Epithelial cell of proximal tubule (primary cell): ENCODE measurements around the gene PNLIPRP2. TPM values are rescaled to one million over a fixed set of nuclear protein-coding genes. Genes with fewer than 3 reads are reported as not detected.

Experiments
- DNase-seq: peaks from one replicate; pipeline ENCODE4 v3.0.0-alpha.2; 2011; ENCODE audit warnings: low read depth
- H3K4me3 ChIP-seq: 2 replicates; pipeline ENCODE4 v1.5.1; 2011; ENCODE audit warnings: low read depth, mild to moderate bottlenecking, low read length
- total RNA-seq: library from RNA; depleted of rRNA; stranded (reverse); fragments of >200 nt; gene quantifications from 2 replicates; pipeline ENCODE4 v1.2.3, GENCODE V29; 2015
- TF ChIP-seq, protein P1 (sequence below): conservative IDR thresholded peaks from 2 replicates; pipeline ENCODE4 v1.5.1; 2012; ENCODE audit warnings: low read depth, mild to moderate bottlenecking, low read length

PNLIPRP2 gene
- total RNA-seq, 1 donor from 2014 or later: not detected

DNA sequence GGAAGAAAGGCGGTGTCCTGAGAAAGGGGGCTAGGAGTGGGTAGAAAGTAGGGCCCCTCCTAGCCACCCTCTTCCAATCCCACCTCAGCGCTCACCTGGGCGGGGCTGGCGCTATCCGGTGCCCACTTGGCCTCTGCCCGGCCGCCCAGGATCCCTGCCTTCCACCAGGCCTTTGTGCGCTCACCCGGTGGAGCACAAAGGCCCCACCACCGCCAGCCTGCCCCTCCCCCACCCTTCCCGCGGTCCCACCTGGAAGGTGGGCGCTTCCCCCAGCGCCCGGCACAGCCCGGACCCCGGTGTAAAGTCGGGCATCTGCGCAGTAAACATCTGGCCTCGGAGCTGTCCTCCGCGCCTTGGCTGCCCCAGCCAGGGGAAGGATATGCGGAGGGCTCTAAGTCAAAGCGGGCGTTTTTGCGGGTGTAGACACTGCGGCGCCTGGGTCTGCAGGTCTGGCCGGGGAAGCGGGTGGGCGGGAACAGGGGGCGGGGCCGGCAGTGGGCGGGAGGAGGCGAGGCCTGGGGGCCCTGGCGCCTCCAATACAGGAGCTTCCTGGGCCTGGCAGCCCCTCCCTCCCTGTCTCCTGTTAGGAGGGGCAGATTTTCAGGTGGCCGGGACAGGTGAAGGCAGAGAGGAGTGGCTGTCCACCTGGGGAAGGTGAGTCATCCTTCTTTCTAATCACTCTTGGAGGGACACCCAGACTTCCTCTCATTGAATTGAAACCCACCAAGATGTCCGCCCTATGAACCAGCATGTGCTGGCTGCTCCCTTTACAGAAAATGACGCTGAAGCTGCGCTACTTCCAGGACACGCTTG lies 49.3 kb downstream of the PNLIPRP2 start:
- no peak for DNase-seq
- H3K4me3 ChIP-seq: no peak overlapping the region
- TF ChIP-seq, protein P1, sequence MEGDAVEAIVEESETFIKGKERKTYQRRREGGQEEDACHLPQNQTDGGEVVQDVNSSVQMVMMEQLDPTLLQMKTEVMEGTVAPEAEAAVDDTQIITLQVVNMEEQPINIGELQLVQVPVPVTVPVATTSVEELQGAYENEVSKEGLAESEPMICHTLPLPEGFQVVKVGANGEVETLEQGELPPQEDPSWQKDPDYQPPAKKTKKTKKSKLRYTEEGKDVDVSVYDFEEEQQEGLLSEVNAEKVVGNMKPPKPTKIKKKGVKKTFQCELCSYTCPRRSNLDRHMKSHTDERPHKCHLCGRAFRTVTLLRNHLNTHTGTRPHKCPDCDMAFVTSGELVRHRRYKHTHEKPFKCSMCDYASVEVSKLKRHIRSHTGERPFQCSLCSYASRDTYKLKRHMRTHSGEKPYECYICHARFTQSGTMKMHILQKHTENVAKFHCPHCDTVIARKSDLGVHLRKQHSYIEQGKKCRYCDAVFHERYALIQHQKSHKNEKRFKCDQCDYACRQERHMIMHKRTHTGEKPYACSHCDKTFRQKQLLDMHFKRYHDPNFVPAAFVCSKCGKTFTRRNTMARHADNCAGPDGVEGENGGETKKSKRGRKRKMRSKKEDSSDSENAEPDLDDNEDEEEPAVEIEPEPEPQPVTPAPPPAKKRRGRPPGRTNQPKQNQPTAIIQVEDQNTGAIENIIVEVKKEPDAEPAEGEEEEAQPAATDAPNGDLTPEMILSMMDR: no peak

DNA sequence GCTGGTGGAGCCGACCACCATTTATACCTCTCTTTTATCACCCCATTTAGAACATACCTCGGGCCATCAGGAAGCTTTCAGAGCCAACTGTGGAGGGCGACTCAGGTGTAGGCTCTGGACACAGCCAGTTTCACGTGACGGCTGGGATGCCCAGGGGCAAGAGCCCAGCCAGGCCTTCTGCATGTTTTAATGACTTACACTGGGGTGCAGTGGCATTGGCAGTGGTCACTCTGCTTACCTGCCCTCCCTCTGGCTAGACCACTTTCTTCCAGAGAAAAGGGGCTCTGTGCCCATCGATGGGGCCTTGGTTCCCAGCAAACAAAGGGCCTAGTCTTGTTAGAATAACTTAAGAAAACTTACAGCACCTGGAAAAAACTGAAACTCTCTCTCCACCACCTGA lies 50.0 kb downstream of the PNLIPRP2 start:
- TF ChIP-seq, protein P1: no peak
- no peak overlapping the region for H3K4me3 ChIP-seq
- no peak for DNase-seq

DNA sequence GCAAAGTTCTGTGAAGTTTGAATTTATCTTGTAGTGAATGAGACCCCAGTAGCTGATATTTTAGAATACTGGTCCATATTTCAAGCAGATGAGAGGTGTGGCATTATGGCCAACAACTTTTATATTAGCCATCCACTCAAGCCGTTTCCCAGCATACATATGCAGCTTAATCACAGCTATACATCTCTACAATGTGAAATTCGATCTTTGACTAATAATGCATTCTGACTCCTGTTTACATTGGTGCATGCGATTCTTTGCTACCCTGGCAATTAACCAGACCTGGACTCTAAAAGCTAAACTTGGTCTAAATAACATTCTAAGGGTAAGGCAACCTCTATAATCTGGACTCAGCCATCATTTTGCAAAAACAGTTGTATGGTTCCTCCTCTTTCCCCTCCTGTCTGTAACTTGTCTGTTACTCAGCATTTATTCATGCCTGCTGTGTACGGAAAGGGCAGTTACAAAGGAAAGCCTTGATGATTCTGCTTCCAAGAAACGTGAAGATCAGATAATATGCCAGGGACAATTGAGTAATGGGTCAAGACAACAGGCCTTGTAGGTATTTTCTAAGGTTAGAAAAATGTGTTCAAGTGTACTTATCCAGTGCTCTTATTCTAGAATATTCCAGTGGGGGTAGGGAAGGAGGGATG lies 50.6 kb downstream of the PNLIPRP2 start:
- no peak for DNase-seq
- TF ChIP-seq, protein P1: no peak
- no peak overlapping the region for H3K4me3 ChIP-seq

DNA sequence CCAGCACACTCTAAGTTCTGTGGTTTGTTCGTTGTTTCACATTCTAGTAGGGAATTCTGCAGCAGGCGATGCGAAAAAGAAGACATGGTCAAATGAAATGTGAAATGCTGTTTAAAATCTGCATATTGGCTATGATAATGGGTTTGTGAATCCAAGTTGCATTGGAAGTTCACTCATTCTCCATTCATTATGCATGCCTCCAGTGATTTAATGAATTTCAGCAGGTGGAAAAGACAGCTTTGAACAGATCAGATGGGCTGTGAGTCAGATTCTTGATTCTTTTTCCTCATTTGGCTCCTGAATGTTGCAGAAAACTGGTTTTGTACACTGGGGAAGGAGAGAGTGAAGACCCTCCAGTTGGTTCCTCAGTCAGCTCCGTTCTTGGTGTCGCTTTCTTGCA lies 52.1 kb downstream of the PNLIPRP2 start:
- TF ChIP-seq, protein P1: no peak

DNA sequence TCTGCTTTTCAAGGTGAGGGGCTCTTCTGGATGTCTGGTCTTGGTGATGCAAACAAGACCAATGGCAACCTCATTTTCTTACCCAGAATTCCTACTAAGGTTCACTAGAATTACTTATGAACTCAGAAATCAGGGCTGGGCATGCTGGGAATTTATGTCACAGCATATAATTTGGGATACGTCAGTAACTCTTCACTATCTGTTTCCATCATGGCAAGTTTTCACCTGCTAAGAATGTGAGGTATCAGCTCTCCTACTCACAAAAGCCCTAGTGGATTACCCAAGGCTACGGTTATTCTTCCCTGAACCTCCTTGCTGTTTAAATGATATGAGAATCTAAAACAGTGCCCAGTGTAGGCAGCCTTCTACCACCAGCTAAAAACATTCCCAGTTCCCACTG lies 53.1 kb downstream of the PNLIPRP2 start:
- DNase-seq: no peak
- TF ChIP-seq, protein P1: no peak
- H3K4me3 ChIP-seq: no peak overlapping the region

More for the DNA sequence above, 52.1 kb downstream of the PNLIPRP2 start:
- H3K4me3 ChIP-seq: no peak overlapping the region
- DNase-seq: no peak

DNA sequence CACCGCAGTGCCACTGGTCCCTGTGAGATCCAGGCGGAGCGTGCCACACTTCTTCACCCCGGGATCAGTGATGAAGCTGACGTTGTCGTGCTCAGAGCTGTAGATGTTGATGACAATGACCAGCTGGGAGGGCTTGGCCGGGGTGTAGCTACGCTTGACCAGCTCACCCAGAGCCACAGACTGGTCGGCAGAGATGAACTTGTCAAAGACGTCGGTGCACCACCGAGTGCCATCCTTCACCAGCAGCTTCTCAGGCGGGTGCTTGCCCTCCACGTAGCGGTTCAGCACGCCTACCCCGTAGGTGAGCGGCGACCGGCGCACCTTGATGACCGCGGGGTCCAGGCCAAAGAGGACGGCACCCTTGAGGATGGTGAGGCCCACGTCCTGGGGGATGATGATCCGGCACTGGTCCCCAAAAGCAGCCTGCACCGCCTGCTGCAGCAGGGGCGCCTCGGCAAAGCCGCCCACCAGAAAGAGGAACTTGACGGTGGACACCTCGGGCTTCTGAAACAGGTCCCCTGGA lies 54.2 kb downstream of the PNLIPRP2 start:
- DNase-seq: no peak
- no peak overlapping the region for H3K4me3 ChIP-seq
- TF ChIP-seq, protein P1: no peak
